Vagina (tissue), 2 donors: ENCODE measurements around the gene AFF3.

Experiments
- POLR2A ChIP-seq, 2 donors: fragments of 450-650 bp; IDR thresholded peaks; one replicate each; pipeline ENCODE4 v1.6.1; 2017; ENCODE audit warnings: antibody characterized with exemption in 2 of 2, mild to moderate bottlenecking in 2 of 2, moderate library complexity in 2 of 2
- POLR2AphosphoS5 ChIP-seq, 2 donors: sonication (generic); formaldehyde crosslinking; IDR thresholded peaks; one replicate each; pipeline ENCODE4 v1.9.0; 2017; ENCODE audit warnings: antibody characterized with exemption in 2 of 2, mild to moderate bottlenecking in 2 of 2, low read depth in 1 of 2; ENCODE audit not compliant: insufficient read depth in 1 of 2
- TF ChIP-seq, protein P1 (sequence below), 3 experiments: fragments of 450-650 bp in 2 of 3; fragments of 200-600 bp in 1 of 3; sonication (generic) in 1 of 3; IDR thresholded peaks; one replicate each; pipeline ENCODE4 v1.5.1; 2017 to 2019; ENCODE audit warnings: antibody characterized with exemption in 3 of 3, mild to moderate bottlenecking in 2 of 3, moderate library complexity in 2 of 3

DNA sequence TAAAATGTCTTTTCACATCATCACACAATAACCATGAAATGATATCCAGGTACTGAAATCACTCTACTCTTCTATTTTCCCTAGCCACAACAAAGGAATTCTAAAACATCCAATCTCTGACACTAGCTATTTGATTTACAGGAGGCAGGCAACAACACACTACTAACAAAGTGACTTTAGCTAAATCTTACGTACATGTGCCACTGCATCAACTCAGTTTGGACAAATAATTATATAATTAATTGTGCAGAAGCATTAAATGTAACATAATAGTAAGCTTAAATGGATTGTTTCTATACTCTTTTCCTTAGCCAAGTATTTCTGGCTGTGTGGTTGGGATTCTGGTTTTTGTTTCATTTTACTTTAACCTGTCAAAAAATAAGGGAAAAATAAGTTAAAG is 192.4 kb downstream of the AFF3 start:
- TF ChIP-seq, protein P1, sequence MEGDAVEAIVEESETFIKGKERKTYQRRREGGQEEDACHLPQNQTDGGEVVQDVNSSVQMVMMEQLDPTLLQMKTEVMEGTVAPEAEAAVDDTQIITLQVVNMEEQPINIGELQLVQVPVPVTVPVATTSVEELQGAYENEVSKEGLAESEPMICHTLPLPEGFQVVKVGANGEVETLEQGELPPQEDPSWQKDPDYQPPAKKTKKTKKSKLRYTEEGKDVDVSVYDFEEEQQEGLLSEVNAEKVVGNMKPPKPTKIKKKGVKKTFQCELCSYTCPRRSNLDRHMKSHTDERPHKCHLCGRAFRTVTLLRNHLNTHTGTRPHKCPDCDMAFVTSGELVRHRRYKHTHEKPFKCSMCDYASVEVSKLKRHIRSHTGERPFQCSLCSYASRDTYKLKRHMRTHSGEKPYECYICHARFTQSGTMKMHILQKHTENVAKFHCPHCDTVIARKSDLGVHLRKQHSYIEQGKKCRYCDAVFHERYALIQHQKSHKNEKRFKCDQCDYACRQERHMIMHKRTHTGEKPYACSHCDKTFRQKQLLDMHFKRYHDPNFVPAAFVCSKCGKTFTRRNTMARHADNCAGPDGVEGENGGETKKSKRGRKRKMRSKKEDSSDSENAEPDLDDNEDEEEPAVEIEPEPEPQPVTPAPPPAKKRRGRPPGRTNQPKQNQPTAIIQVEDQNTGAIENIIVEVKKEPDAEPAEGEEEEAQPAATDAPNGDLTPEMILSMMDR (IDR thresholded peaks at IDR 0.05) = no peak
- TF ChIP-seq POLR2A (IDR thresholded peaks at IDR 0.05) = no peak
- TF ChIP-seq POLR2AphosphoS5 (IDR thresholded peaks at IDR 0.05; ENCODE audit: insufficient read depth in 1 of 2, low read depth in 1 of 2) = no peak
